Fibroblast of mammary gland (primary cell): ENCODE results near the gene HMX1.

Experiments used
- DNase-seq: peaks from one replicate; pipeline ENCODE4 v3.0.0-alpha.2; 2010; ENCODE audit warnings: low read depth
- H3K4me3 ChIP-seq: 2 replicates; pipeline ENCODE4 v1.5.1; 2011; ENCODE audit warnings: low read depth, mild to moderate bottlenecking, low read length, moderate library complexity; ENCODE audit not compliant: control insufficient read depth
- TF ChIP-seq, protein P1 (sequence below): conservative IDR thresholded peaks from 2 replicates; pipeline ENCODE4 v1.5.1; 2011; ENCODE audit warnings: low read depth, low read length, inconsistent platforms; ENCODE audit not compliant: control insufficient read depth, insufficient read depth

HMX1 gene

DNA sequence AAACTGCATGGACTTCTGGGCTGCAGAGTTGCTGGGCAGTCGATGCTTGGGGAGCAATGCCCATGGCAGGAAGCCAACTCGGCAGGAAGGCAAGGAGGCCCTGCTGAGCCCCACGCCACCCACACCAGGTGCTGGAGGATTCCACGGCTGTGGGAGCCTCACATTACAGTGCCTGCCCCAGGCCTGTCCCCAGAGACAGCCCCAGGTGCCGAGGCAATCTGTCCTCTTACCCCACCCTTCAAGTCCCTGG lies 53.9 kb downstream of the HMX1 start:
- TF ChIP-seq, protein P1, sequence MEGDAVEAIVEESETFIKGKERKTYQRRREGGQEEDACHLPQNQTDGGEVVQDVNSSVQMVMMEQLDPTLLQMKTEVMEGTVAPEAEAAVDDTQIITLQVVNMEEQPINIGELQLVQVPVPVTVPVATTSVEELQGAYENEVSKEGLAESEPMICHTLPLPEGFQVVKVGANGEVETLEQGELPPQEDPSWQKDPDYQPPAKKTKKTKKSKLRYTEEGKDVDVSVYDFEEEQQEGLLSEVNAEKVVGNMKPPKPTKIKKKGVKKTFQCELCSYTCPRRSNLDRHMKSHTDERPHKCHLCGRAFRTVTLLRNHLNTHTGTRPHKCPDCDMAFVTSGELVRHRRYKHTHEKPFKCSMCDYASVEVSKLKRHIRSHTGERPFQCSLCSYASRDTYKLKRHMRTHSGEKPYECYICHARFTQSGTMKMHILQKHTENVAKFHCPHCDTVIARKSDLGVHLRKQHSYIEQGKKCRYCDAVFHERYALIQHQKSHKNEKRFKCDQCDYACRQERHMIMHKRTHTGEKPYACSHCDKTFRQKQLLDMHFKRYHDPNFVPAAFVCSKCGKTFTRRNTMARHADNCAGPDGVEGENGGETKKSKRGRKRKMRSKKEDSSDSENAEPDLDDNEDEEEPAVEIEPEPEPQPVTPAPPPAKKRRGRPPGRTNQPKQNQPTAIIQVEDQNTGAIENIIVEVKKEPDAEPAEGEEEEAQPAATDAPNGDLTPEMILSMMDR = no peak

DNA sequence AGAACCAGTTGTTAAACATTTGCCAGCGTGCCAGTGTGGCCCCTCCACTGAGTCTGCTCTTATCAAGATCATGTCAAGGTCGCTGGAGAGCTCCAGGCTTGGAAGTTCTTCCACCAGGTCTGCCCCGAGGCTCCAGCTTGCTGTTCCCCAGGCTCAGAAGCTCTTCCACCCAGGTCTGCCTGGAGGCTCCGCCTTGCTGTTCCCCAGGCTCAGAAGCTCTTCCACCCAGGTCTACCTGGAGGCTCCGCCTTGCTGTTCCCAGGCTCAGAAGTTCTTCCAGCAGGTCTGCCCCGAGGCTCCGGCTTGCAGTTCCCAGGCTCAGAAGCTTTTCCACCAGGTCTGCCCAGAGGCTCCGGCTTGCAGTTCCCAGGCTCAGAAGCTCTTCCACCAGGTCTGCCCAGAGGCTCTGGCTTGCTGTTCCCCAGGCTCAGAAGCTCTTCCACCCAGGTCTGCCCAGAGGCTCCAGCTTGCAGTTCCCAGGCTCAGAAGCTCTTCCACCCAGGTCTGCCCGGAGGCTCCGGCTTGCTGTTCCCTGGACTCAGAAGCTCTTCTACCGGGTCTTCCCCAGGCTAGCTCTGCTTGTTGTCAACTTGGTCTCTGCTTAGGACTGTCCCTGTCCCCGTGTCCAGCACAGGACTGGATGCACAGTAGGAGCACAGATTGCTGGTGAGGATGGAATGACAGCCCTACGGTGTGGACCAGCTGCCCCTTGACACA lies 54.4 kb downstream of the HMX1 start:
- no peak for DNase-seq
- H3K4me3 ChIP-seq = no peak overlapping the region
- TF ChIP-seq, protein P1 = no peak

More for the DNA sequence above, 53.9 kb downstream of the HMX1 start:
- no peak for DNase-seq
- no peak overlapping the region for H3K4me3 ChIP-seq
